ENCODE data around the gene FGFR4. TPM values are rescaled to one million over a fixed set of nuclear protein-coding genes. Genes with fewer than 3 reads are reported as not detected.

FGFR4 gene
- polyA plus RNA-seq, 3 donors = 58.3 to 85.7 (median 79.7) TPM

- DNase-seq (ENCODE audit: extremely low read depth in 1 of 11, low read depth in 9 of 11, low spot score in 4 of 11) = no peak
These were observed 30.8 kb downstream of the FGFR4 start for GRCh38 chr5:177117441-177118045.

GRCh38 chr5:177122566-177122965, 35.9 kb downstream of the FGFR4 start:
- DNase-seq (ENCODE audit: extremely low read depth in 1 of 11, low read depth in 9 of 11, low spot score in 4 of 11) = no peak

- DNase-seq (ENCODE audit: extremely low read depth in 1 of 11, low read depth in 9 of 11, low spot score in 4 of 11) = no peak
These were observed 37.2 kb downstream of the FGFR4 start for GRCh38 chr5:177123789-177124485.

DNA sequence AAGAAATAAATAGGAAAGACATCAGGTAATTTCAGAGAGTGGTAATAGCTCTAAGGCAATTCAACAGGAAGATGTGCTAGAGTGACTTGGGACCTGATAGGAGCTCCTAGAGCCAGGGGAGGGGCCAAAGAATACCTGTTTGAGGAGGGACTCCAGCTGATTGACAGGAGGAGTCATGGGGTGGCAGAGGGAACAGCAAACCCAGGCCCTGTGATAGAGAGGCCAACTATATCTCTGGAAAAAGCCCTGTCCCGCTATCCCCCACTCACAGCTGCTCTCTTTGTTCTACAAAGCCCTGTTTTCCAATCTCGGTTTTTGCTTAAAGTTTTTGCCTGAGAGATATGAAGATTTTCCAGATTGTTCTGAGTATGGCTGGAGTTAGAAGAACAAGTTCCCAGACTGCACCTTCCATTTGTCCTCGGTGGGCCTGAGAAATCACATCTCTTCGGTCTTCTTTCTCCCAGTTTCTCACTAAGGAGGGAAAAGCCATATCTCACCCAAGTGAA, 37.8 kb downstream of the FGFR4 start:
- DNase-seq (ENCODE audit: extremely low read depth in 1 of 11, low read depth in 9 of 11, low spot score in 4 of 11) = no peak

DNA sequence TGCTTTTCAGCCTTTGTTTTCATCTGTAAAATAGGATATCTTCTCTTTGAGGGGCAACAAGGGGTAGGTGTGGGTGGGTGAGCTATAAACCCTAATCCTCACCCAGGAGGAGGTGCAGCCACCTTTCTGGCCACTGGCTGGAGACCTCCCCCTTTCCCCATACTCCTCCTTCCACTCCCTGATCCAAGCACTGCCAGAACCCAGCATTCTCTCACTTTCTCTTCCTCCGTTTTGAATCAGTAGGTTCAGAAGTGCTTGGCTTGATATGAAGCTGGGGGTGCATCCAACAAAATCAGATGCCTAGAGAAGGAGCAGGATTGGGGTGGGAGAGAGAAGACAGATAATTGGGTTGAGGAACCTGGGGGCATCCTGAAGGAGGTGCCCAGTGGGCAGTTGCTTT, 40.1 kb downstream of the FGFR4 start:
- no peak for DNase-seq (ENCODE audit: extremely low read depth in 1 of 11, low read depth in 9 of 11, low spot score in 4 of 11)

GRCh38 chr5:177128551-177128981, 41.9 kb downstream of the FGFR4 start:
- no peak for DNase-seq (ENCODE audit: extremely low read depth in 1 of 11, low read depth in 9 of 11, low spot score in 4 of 11)

DNA sequence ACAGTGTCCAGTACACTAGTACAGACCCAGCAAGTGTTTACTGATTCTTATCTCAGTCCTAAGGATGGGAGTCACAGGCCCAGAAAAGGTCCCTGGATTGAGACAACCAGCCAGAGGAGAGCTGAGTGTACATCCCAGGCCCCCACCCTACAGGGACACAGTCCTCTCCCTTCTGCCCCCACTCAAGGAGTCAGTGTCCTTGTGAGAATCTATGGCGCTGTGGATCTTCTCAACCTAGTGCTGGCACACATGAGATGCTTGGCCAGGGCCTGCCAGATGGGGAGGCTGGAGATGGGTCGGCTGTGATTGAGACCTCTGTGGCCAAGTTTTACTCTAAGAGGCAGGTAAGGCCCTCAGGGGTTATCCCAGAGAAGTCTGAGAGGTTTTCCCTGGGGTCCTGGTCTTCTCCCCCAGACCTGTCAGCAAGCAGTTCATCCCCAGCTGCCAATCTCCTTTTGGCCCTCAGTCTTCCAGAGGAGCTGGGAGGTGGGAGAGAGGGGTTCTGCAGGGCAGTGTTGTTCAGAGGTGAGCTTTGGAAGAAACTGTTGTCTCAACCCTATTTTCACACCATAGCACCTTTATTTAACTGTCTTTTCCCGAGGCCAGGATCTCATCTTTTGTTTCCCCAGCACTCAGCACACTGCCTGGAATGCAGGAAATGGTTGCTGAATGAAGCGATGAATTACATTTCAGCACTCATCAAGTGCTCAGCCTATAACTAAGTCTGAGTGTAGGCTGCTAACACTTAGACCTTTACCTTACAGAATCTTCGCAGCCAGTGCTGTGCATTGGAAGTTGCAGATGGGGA, 43.7 kb downstream of the FGFR4 start:
- DNase-seq (ENCODE audit: extremely low read depth in 1 of 11, low read depth in 9 of 11, low spot score in 4 of 11) = no peak

- no peak for DNase-seq (ENCODE audit: extremely low read depth in 1 of 11, low read depth in 9 of 11, low spot score in 4 of 11)
These were observed 44.3 kb downstream of the FGFR4 start for GRCh38 chr5:177131019-177131320.

DNA sequence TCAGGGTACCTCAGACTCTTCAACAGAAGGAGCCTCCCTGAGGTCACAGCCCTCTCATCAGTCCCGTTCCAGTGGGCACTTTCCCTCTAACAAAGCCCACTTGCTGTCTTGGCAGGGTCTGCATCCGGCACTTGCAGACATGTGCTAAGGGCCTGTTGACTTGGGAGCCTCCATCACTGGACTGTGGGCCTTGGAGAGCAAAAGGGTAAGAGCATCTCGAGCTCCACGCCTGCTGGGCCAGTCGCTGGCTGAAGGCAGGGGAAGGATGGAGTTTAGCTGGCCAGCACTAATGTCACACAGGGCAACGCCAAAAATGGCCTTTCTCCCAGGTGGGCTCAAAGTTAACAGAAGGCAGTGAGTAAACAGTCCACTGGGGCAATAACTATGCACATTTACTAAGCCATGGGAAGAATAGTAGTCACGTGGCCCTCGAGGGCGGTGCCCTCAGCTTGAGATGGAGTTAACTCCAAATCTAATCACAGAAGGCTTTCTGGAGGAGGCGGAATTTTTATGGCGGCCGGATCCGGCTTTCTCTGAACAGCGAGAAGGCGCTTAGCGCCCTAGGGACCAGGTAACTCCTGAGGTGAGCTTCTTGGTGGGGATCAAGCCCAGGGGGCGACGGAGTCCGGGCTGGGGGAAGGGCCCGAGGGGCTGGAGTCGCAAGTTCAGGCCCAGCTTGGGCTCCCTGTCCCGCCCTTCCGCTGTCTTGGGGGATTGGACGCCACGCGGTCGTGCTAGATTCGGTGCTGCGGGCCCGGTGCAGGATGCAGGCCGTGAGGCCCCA, 44.8 kb downstream of the FGFR4 start:
- DNase-seq (ENCODE audit: extremely low read depth in 1 of 11, low read depth in 9 of 11, low spot score in 4 of 11) = no peak

DNA sequence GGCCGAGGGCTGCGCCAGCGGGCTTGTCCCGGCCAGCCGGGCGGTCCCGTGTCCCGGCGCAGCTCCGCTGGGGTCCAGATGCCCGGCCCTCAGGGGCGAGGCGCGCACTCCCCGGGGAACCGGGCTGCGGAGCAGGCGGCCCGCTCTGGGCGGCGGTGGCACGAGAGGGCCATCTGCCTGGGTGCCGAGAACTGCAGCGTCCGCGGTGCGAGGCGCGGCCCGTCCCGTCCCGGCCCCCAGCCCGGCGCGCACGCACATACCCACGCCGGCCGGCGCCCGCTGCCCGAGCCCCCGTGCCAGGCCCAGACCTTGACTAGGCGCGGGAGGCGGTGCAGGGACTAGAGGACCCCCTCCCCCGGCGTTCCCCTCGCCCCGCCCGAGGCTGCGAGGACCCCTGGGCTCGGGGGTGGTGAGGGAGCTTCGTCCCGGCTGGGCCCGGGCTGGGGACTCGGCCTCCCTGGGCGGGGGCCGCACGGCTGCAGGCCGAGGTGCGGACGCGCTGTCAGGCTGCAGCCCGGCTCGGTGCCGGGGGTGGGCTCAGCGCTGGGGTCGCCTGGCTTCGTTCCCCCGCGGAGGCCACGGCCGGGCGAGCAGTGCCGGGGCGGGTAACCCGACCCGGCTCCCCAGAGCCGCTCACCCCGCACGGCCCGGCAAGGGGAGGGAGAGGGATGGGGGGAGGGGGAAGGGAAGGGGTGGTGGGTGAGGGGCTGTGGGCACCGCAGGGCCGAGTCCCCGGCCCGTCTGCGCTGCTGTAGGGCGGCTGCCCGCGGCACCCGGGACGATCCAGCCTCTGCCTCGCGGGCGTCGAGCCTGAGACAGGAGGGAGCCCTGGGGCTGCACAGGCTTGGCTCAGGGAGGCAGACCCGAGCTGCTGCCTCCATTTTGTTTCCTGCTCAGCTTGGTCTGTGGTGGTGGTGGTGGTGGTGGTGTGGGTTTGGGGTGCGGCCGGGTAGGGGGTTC, 45.7 kb downstream of the FGFR4 start:
- DNase-seq (ENCODE audit: extremely low read depth in 1 of 11, low read depth in 9 of 11, low spot score in 4 of 11) = peak in 6 of 11 donors; percentile 34 to 58 (median 44)

- DNase-seq (ENCODE audit: extremely low read depth in 1 of 11, low read depth in 9 of 11, low spot score in 4 of 11) = peak in 9 of 11 donors; percentile 70 to 91 (median 88)
These were observed 46.6 kb downstream of the FGFR4 start, which contains the start of gene NSD1 for GRCh38 chr5:177133096-177133852. Gene NSD1 (plus strand): TSS chr5:177133773. CDS start chr5:177135104, 1,331 bp downstream.

- DNase-seq (ENCODE audit: extremely low read depth in 1 of 11, low read depth in 9 of 11, low spot score in 4 of 11) = peak in 7 of 11 donors; percentile 27 to 63 (median 56)
These were observed 47.4 kb downstream of the FGFR4 start for GRCh38 chr5:177133853-177134696.

DNA sequence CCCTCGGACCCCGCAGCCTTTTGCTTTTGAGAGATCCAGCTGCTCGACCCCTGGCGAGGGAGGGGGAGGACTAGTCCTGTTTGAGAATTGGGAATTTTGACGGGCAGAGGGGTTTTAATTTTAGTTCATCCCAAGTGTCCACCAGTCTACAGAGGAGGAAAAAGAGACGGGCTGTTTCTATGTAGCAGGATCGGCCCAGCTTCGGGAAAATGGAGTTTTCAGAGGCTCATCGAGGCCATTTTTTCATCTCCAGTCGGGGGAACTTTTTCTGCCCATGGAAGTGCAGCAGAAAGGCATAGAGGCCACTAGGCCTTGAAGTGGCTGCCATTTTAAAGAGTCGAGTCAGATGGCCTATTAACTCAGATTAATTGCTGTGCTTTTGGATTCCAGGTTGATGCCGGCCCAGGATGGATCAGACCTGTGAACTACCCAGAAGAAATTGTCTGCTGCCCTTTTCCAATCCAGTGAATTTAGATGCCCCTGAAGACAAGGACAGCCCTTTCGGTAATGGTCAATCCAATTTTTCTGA, 48.0 kb downstream of the FGFR4 start:
- no peak for DNase-seq (ENCODE audit: extremely low read depth in 1 of 11, low read depth in 9 of 11, low spot score in 4 of 11)

- DNase-seq (ENCODE audit: extremely low read depth in 1 of 11, low read depth in 9 of 11, low spot score in 4 of 11) = no peak
These were observed 53.6 kb downstream of the FGFR4 start for GRCh38 chr5:177140312-177140711.

DNA sequence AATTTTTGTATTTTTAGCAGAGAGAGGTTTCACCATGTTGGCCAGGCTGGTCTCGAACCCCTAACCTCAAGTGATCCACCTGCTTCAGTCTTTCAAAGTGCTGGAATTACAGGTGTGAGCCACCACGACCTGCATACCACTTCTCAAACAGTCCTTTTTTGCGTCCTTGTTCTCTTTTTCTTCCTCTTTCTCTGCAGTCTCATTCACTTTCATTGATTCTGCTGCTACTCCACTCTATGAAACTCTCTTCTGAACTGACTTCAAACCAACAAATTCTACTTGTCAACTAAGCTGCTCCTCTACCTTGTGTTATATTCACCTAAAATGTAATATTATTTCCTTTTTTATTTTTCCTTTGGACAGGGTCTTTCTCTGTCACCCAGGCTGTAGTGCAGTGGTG, 54.8 kb downstream of the FGFR4 start:
- DNase-seq (ENCODE audit: extremely low read depth in 1 of 11, low read depth in 9 of 11, low spot score in 4 of 11) = no peak

- DNase-seq (ENCODE audit: extremely low read depth in 1 of 11, low read depth in 9 of 11, low spot score in 4 of 11) = no peak
These were observed 55.4 kb downstream of the FGFR4 start for GRCh38 chr5:177142098-177142611.

Data from renal cortex interstitium (tissue), 11 donors.